Body of pancreas (tissue), 4 donors: ENCODE measurements around the gene SPATA18.

ENCODE experiments used
- CTCF ChIP-seq, 7 experiments: fragments of 450-650 bp in 4 of 7; fragments of 200-600 bp in 3 of 7; sonication (generic) in 3 of 7; IDR thresholded peaks; one replicate each; pipeline ENCODE4 v1.5.1; 2016 to 2019; ENCODE audit warnings: antibody characterized with exemption in 7 of 7
- POLR2A ChIP-seq, 3 donors: fragments of 450-650 bp; IDR thresholded peaks; one replicate each; pipeline ENCODE4 v1.6.1; 2016; ENCODE audit warnings: antibody characterized with exemption in 3 of 3, mild to moderate bottlenecking in 2 of 3

- TF ChIP-seq CTCF (IDR thresholded peaks at IDR 0.05) (no peak), POLR2A (IDR thresholded peaks at IDR 0.05) (no peak)
Measured at GRCh38 chr4:52102587-52102986, 51.5 kb downstream of the SPATA18 start.
